HG03103 (cell line): ENCODE results near the gene PARP14.
"Not testable (repeated sequence)": the region's sequence is repeated elsewhere in the genome, so short reads cannot be mapped to it uniquely, and the experiment has no call there.

Experiments used
- ATAC-seq: cut with Tn5 transposase; IDR thresholded peaks from one replicate; pipeline ENCODE4 v1.9.1; 2021; ENCODE audit warnings: low read depth; ENCODE audit not compliant: unreplicated experiment

PARP14 gene

GRCh38 chr3:122674339-122674738 is 6.3 kb upstream of the PARP14 start:
- no peak for ATAC-seq

DNA sequence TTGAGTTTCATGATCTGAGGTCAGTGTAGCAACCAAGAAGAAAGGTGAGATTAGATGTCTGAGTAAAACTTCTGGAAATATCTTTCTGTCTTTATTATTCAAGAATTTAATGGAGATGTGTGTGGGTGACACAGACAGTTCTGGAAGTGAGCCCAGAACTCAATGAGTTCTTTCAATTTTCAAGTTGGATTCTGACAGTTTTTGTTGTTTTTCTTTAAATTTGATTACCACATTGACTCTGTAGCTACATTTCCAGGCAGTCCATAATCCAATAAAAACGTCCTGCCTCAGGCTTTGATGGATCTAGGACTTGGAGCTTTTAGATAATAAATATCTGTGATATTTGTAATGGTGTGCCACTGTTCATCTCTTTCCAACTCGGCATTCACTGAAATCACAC is 3.9 kb upstream of the PARP14 start:
- no peak for ATAC-seq

- no peak for ATAC-seq
These were observed 3.4 kb upstream of the PARP14 start for GRCh38 chr3:122677216-122677615.

DNA sequence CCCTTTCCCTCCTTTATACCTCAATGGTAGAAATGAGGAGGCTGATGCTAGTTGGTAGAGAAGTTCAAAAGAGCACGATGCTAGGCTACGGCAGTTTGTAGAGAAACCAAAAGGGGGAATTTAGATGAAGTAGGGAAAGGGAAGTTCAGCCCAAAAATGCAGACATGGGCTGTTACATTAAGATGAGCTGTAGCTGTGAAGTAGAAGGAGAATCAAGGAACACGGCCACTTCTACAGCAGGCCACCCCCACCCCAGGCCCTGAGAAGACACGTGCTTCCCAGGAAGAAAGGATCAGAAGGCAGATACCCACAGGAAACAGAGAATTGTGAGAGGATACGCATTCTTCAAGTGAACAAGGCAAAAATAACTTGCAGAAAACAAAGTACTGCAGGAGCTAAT is 2.1 kb upstream of the PARP14 start:
- ATAC-seq: no peak

DNA sequence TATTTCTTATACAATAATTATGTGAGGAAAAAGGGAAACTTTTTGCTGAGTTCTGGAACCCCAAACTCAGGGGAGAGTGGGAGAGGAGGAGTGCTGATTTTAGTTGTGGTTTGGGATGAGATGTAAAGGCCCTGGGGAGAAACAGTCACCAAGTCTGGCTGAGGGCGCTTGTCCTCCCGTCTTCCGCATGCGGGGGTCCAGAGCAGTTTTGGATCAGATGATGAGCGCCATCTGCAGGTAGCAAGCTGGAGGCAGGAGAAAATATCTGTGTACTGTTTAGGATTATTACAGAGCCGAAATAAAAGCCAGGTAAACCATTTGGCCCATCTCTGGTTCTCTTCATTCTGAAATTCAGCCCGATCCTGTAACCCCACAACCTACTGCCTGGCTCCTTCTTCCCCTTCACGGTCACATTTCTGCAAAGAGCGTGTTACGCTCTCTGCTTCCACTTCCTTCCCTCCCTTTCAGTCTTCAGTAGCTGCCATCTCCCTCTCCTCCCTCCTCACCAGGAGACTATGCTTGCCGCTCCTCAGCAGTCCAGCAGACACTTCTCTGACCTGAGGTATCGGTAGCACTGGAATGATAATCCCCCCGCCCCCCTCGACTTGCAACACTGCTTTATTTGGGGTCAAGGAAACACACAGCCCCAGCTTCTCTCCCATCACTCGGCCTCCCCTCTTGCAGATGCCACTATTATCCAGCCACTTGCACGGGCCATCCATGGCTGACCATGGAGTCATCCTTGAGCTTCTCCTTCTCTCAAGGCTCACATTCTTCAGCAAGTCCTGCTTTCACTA is 1.4 kb upstream of the PARP14 start:
- peak; percentile 39 for ATAC-seq

DNA sequence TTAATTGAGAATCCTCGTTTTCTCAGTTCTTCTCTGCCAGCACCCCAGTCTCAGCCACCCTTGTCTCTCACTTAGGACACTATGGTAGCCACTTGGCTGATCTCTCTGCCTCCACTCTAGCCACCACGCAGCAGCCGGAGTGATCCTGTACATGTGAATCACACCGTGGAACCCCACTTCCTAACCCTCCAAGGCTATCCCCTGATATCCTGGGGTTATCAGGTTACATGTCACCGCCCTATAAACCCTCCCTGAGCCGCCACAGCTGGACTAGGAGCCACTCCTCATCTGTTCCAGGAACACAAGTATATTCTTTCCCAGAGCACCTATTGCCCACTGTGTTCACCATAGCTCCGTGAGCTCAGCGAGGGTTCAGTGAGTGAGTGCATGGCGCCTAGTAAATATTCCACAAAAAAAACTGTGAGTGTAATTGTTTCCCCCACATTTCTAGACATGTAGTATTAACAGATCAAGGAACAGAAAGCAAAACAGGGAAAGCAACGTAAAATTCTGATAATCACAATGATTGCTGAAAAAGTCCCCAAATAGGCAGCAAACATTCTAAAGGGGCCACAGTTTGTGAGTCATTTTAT is 661 bp upstream of the PARP14 start:
- no peak for ATAC-seq

GRCh38 chr3:122681284-122681973 is 790 bp downstream of the PARP14 start:
- ATAC-seq: no peak

DNA sequence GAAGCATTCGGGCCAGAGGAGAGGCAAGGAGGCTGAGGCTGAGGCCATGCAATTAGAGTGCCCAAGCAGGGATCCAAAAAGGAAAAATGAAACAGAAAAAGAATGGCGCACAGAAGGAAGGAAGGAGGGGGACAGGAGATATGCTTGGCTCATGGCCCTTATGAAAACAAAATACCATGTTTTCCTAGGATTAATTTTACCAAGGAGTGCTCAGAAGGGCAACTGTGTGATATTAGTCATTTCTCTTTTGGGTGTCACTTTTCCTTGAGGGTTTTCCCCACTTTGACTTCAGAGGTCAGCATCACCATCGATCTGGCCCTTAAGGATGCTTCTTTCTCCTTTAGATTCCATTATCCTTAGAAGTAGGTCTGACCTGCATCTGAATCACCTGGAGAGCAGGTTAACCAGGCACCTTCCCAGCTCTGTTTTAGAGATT is 1.4 kb downstream of the PARP14 start:
- ATAC-seq: no peak

DNA sequence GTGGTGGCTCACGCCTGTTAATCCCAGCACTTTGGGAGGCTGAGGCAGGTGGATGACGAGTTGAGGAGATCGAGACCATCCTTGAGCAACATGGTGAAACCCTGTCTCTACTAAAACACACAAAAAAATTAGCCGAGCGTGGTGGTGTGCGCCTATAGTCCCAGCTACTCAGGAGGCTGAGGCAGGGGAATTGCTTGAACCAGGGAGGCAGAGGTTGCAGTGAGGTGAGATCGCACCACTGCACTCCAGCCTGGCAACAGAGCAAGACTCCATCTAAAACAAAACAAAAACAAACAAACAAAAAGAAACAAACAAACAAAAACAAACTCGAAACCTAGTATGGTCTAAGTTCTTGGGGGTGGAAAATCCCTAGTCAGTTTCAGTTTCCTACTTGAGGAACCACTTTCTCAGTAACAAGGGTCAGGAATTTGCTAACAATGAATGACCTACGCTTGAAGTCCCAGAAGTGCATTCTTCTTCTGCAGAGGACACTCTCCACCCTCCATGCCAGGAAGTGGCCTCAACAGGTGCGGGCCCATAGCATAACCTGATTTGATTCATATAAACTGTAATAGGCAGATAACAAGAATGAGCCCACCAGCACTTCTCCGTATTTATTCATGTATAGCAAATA is 2.3 kb downstream of the PARP14 start:
- ATAC-seq: not testable (repeated sequence)

DNA sequence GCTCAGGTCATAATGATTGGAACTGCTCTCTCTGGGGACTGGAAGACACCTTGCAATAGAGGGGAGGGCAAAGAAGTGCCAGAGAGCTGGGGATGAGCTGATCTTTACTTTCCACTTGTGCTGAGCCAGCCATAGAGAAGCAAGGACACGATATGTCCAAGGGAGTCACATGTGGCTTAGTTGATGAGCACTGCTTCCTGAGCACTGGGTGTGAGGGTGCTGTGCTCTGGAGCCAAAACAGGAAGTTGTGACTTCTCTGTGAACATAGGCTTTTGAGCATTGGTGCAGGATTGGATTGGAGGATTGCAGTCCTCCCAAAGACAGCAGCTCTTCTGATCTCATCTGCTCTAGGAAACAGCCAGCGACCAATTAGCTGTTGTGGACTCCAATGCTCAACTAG is 6.7 kb downstream of the PARP14 start:
- no peak for ATAC-seq

DNA sequence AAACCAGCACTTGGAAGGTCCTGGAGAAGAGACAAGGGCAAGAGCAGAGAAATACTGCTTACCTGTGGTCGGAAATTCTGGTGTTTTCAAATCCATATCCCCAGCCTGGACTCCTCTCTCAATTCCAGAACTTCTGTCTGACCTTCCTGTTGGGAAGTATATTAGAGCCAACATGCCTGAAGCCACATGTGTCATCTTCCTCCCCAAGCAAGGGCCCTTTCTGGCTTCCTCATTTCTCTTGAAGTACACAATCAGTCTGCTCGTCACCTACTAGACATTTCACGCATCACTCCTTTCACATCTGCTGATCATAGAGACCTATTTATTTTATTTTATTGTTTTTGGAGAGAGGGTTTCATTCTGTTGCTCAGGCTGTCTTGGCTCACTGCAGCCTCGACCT is 8.4 kb downstream of the PARP14 start:
- ATAC-seq: no peak

GRCh38 chr3:122689587-122689986 is 8.9 kb downstream of the PARP14 start:
- ATAC-seq: no peak

DNA sequence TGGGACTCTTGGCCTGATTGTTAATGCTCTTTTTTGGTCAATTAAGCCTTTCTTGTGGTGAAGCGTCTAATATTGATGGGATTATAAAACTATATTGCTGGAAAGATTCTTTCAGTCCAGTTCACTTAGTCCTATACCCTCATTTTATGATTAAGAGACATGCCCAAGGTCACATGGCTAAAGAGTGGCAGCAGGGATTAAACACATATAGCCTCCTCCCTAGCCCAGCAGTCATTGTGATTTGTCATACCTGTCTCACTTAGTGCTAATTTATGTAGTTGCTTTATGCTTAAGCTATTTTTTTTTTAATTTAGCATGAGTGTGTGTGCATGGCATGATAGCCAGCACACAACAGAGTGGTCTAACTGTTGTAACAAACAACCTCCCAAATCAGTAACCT is 9.5 kb downstream of the PARP14 start:
- no peak for ATAC-seq

GRCh38 chr3:122691195-122691594 is 10.6 kb downstream of the PARP14 start:
- ATAC-seq: peak; percentile 72

GRCh38 chr3:122692674-122693073 is 12.0 kb downstream of the PARP14 start:
- ATAC-seq: no peak

DNA sequence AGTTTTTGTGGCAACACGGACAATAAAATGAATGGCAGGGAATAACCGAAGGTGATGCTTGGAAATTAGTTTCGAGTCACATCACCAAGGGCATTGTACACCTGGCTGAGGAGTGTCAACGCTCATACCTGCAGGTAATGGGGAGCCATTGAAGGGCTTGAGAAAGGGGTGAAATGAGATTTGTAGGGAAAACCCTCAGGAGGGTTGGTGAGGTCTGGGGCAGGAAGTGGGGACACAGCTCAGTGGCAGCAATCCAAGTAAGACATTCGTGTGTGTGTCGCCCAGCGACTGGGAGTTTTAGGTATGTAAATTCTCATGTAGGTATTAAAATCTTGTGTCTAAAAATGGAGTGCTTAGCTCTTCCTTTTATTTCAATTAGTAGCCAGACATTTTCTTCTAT is 14.3 kb downstream of the PARP14 start:
- no peak for ATAC-seq

- ATAC-seq: no peak
These were observed 15.4 kb downstream of the PARP14 start for GRCh38 chr3:122695927-122696561.

GRCh38 chr3:122697952-122698620 is 17.4 kb downstream of the PARP14 start:
- ATAC-seq: peak; percentile 68

DNA sequence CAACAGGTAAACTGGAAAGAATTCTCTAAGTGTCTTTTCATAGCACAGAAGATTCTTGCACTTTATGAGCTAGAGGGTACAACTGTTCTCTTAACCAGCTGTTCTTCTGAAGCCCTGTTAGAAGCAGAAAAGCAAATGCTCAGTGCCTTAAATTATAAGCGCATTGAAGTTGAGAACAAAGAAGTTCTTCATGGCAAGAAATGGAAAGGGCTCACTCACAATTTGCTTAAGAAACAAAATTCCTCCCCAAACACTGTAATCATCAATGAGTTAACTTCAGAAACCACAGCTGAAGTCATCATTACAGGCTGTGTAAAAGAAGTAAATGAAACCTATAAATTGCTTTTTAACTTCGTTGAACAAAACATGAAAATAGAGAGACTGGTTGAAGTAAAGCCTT is 19.6 kb downstream of the PARP14 start:
- no peak for ATAC-seq

DNA sequence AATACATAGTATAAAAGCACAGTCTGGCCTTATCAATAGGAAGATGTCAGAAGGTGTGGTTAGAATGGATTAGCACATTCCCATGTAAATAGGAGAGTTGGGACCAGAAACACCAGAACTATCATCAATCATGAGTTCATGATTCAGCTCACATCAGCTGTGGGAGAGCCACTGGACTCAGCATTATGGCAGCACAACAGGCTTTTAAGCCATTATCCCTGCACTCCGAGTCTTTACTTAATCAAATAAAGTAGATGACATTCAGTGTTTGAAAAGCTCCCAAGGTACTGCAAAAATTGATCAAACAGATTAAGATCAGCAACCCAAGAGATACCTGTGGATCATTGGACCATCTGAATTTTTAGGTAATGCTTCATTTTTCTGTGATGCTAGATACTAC is 24.7 kb downstream of the PARP14 start:
- ATAC-seq: no peak
